GM12874 (cell line): Measurements from ENCODE around the gene PICK1.

Experiments used
- TF ChIP-seq, protein P1 (sequence below): IDR thresholded peaks from 2 replicates; pipeline ENCODE4 v1.5.1; 2011; ENCODE audit warnings: low read depth, mild to moderate bottlenecking, control low read depth, low read length, moderate library complexity; ENCODE audit not compliant: insufficient read depth

The PICK1 gene

GRCh38 chr22:38073150-38074130, 16.2 kb downstream of the PICK1 start:
- TF ChIP-seq, protein P1, sequence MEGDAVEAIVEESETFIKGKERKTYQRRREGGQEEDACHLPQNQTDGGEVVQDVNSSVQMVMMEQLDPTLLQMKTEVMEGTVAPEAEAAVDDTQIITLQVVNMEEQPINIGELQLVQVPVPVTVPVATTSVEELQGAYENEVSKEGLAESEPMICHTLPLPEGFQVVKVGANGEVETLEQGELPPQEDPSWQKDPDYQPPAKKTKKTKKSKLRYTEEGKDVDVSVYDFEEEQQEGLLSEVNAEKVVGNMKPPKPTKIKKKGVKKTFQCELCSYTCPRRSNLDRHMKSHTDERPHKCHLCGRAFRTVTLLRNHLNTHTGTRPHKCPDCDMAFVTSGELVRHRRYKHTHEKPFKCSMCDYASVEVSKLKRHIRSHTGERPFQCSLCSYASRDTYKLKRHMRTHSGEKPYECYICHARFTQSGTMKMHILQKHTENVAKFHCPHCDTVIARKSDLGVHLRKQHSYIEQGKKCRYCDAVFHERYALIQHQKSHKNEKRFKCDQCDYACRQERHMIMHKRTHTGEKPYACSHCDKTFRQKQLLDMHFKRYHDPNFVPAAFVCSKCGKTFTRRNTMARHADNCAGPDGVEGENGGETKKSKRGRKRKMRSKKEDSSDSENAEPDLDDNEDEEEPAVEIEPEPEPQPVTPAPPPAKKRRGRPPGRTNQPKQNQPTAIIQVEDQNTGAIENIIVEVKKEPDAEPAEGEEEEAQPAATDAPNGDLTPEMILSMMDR: no peak

- TF ChIP-seq, protein P1: no peak
These were observed 17.2 kb downstream of the PICK1 start for GRCh38 chr22:38074181-38075104.

GRCh38 chr22:38075105-38075825, 18.1 kb downstream of the PICK1 start:
- TF ChIP-seq, protein P1: no peak

DNA sequence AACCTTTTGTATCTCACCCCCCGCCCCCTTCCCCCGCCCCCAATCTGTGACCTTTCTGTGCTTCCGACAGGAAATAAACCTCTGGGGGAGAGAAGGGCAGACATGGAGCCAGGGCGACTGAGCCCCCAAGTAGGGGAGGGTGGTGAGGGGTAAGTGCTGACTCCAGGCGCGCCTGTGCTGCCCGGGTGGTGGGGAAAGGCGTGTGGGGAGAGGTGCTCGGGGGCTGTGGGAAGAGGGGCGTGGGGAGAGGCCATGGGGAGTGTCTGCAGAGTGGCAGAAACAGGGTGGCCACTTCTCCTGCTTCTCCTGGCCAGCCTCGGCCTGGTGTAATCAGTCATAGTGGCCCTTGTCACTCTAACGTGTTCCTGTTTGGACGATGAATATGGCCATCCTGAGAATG, 18.8 kb downstream of the PICK1 start:
- TF ChIP-seq, protein P1: no peak

DNA sequence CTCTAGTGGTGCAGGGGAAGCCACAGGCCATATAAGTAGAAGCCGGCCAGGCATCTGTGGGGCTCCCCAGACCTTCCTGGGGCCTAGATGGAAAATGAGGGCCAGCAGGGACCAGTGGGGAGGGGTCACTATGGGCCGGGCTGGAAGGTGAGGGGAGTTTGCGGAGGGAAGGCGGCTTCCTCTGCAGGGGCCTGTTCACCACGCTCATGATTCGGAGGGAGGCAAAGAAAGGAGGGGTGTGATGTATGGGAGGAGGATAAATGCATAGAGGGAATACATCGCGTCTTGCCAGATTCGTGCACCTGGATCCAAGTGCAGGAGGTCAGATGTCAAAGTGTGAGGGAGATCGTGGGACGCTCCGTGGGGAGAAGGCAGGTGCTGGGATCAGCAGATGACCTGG, 19.9 kb downstream of the PICK1 start:
- TF ChIP-seq, protein P1: no peak

DNA sequence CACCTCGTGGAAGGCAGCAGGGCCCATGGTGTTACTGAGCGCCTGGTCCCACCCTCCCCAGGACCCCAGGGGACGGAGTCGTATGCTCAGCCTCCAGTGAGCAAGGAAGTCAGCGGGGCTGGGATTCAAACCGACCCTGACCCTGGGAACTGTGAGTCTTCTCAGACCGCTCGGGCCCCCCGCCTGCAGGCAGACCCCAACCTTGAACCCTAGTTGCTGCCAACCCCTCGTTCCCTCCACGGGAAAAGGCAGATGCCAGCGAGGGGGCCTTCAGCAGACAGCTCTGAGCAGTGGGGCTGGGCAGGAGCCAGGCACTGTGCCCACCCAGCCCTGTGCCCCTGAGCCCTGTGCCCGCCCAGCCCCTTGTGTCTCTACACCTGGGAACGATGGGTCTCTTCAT, 20.4 kb downstream of the PICK1 start:
- TF ChIP-seq, protein P1: no peak
